ENCODE results near the gene GRAP.
"Not testable (repeated sequence)": the region's sequence is repeated elsewhere in the genome, so short reads cannot be mapped to it uniquely, and the experiment has no call there.

DNA sequence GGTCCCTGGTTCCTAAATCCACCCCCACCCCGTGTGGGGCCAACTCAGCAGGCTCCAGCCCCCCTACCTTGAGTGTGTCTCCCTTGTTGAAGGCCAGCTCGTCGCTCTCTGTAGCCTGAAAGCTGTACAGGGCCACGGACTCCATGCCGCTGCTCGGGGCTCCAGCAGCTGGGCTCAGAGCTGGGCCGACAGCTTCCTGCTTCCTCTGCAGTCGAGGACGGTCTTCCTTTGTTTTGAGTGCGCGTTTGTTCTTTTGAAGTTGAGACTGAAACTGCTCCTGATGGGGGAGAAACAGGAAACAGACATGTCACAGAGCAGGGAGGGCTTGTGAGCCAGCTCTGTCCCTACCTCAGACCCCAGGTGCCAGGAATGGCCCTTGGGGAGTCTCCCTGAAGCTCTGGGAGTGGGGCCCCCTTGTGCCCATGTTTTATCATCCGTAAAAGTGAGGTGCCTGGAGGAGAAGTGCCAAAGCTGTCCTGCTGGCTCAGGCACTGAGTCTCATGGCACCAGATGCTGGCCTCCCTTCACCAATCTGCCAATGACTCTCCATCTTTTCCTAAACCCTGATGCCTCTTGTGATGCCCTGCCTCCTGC lies at the start of gene GRAP:
- TF ChIP-seq, protein P1, sequence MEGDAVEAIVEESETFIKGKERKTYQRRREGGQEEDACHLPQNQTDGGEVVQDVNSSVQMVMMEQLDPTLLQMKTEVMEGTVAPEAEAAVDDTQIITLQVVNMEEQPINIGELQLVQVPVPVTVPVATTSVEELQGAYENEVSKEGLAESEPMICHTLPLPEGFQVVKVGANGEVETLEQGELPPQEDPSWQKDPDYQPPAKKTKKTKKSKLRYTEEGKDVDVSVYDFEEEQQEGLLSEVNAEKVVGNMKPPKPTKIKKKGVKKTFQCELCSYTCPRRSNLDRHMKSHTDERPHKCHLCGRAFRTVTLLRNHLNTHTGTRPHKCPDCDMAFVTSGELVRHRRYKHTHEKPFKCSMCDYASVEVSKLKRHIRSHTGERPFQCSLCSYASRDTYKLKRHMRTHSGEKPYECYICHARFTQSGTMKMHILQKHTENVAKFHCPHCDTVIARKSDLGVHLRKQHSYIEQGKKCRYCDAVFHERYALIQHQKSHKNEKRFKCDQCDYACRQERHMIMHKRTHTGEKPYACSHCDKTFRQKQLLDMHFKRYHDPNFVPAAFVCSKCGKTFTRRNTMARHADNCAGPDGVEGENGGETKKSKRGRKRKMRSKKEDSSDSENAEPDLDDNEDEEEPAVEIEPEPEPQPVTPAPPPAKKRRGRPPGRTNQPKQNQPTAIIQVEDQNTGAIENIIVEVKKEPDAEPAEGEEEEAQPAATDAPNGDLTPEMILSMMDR (IDR thresholded peaks at IDR 0.05) = not testable (repeated sequence)
- not testable (repeated sequence) for TF ChIP-seq POLR2A, EP300 (IDR thresholded peaks at IDR 0.05)

Measured in ovary (tissue), 3 donors.